ENCODE data around the gene DLG2. TPM values are rescaled to one million over a fixed set of nuclear protein-coding genes. Genes with fewer than 3 reads are reported as not detected.

DLG2 gene
- total RNA-seq, 1 experiment from 2014 or later, result 17.5 TPM

GRCh38 chr11:84214557-84214956 is 1412.6 kb downstream of the DLG2 start (continued):
- no peak for TF ChIP-seq ZNF532 (CRISPR knock-in tag; IDR thresholded peaks at IDR 0.05; ENCODE audit: borderline replicate concordance)
- no peak for TF ChIP-seq MXD4 (CRISPR knock-in tag; IDR thresholded peaks at IDR 0.05; ENCODE audit: borderline replicate concordance)
- no peak for TF ChIP-seq E2F1 (CRISPR knock-in tag; IDR thresholded peaks at IDR 0.05)
- TF ChIP-seq USF2 (CRISPR knock-in tag; IDR thresholded peaks at IDR 0.05), result no peak
- TF ChIP-seq HMGXB4 (CRISPR knock-in tag; IDR thresholded peaks at IDR 0.05), result no peak
- no peak for TF ChIP-seq MYBL2 (CRISPR knock-in tag; IDR thresholded peaks at IDR 0.05)

GRCh38 chr11:84212468-84213390 is 1414.4 kb downstream of the DLG2 start:
- no peaks in the 10 kb centered on the region for H3K9me3 Mint-ChIP-seq
- no peaks in the 10 kb centered on the region for H3K27me3 Mint-ChIP-seq (ENCODE audit: low read depth)
- no peaks in the 10 kb centered on the region for H3K36me3 Mint-ChIP-seq
- ATAC-seq (no peak), DNase-seq (ENCODE audit: low spot score) (no peak)
- TF ChIP-seq ZNF532 (CRISPR knock-in tag; IDR thresholded peaks at IDR 0.05; ENCODE audit: borderline replicate concordance), result no peak
- TF ChIP-seq SOX15 (CRISPR knock-in tag; IDR thresholded peaks at IDR 0.05), result no peak
- TF ChIP-seq MYBL2 (CRISPR knock-in tag; IDR thresholded peaks at IDR 0.05), result no peak
- TF ChIP-seq GTF2I (CRISPR knock-in tag; conservative IDR thresholded peaks at IDR 0.05), result no peak
- no peak for TF ChIP-seq SP1 (CRISPR knock-in tag; conservative IDR thresholded peaks at IDR 0.05)
- no peak for TF ChIP-seq NFATC4 (CRISPR knock-in tag; IDR thresholded peaks at IDR 0.05)
- no peak for TF ChIP-seq IRF2 (CRISPR knock-in tag; IDR thresholded peaks at IDR 0.05; ENCODE audit: borderline replicate concordance, low read depth)
- TF ChIP-seq ZNF232 (CRISPR knock-in tag; IDR thresholded peaks at IDR 0.05), result no peak
- TF ChIP-seq ATF1 (CRISPR knock-in tag; IDR thresholded peaks at IDR 0.05), result no peak
- TF ChIP-seq ZBTB21 (CRISPR knock-in tag; IDR thresholded peaks at IDR 0.05; ENCODE audit: borderline replicate concordance), result no peak
- H3K4me3 Mint-ChIP-seq, result no peak overlapping the region
- no peaks in the 10 kb centered on the region for H3K4me1 Mint-ChIP-seq
- H3K27ac Mint-ChIP-seq, result no peak overlapping the region
- CTCF ChIA-PET, result no interaction called here
- POLR2A ChIA-PET, result no interaction called here

Measured in WTC11 (cell line).